ENCODE data around the gene FBXO2. TPM values are rescaled to one million over a fixed set of nuclear protein-coding genes. Genes with fewer than 3 reads are reported as not detected.

The FBXO2 gene
- total RNA-seq, 1 donor from 2014 or later, result 64.0 TPM

DNA sequence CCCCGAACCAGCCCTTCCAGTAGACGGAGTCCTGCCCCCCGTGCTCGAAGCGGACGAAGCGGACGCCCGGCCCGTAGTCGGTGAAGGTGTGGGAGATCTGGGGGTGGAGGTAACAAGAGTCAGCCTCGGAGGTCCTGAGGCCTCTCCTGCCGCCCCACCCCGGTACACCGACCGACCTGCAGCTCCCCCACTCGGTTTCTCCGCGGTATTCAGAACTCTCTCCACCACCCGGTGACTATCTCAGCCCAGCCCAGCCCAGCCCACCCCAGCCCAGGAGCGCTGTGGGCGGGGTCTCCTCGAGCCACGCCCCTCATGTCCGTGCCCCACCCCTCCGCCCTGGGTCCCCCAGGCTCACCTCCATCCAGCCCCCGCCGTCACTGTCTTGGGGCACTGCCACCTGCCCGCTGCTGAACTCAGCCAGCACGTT lies 5.5 kb downstream of the FBXO2 start:
- no peak for FAIRE-seq

DNA sequence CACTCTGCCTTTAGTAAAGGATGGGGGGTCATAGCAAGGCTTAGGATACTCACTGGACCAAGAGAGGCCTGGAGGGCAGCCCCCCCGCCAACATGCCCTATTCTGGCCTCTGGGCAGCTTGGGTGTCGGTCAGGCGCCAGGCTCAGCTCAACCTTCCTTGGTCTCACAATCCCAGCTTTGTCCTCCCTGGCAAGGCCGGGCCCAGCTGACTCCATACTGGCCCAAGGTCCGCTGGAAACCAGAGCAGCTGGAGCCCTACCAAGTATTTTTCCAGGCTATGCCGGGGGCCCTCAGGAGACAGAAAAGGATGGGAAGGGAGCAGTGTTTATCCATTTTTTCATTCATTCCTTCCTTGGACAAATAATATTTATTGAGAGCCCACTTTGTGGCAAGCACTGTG lies 6.2 kb downstream of the FBXO2 start:
- Histone ChIP-seq H2AFZ (ENCODE audit: low read depth, low read length) (no peak overlapping the region), H4K20me1 (ENCODE audit: insufficient read depth, low read length) (peaks cover 5% of the 10 kb centered on the region), H3K36me3 (ENCODE audit: insufficient read depth, low read length) (no peaks in the 10 kb centered on the region), H3K27me3 (ENCODE audit: insufficient read depth, low read length) (peaks cover 22% of the 10 kb centered on the region), H3K4me1 (ENCODE audit: insufficient read depth, low read length) (peaks cover 3% of the 10 kb centered on the region), H3K4me2 (ENCODE audit: low read length) (no peak overlapping the region), H3K27ac (ENCODE audit: low read depth, low read length) (no peak overlapping the region), H3K9me3 (ENCODE audit: insufficient read depth, low read depth, low read length) (no peaks in the 10 kb centered on the region), H3K4me3 (ENCODE audit: insufficient read depth, low read depth, low read length) (no peak overlapping the region), H3K9ac (ENCODE audit: low read length) (no peak overlapping the region), H3K79me2 (ENCODE audit: insufficient read depth, low read length) (no peaks in the 10 kb centered on the region)
- peaks cover 13% of the 10 kb centered on the region for H3K27me3 Mint-ChIP-seq (ENCODE audit: low read depth, unreplicated experiment)
- no peak overlapping the region for H3K27ac Mint-ChIP-seq (ENCODE audit: unreplicated experiment)
- no peak for FAIRE-seq
- H3K36me3 Mint-ChIP-seq (ENCODE audit: low read depth, unreplicated experiment), result no peaks in the 10 kb centered on the region
- peaks cover 3% of the 10 kb centered on the region for H3K4me1 Mint-ChIP-seq (ENCODE audit: low read depth, unreplicated experiment)
- no peak overlapping the region for H3K4me3 Mint-ChIP-seq (ENCODE audit: unreplicated experiment)
- no peaks in the 10 kb centered on the region for H3K9me3 Mint-ChIP-seq (ENCODE audit: unreplicated experiment)
- no peak for TF ChIP-seq EZH2 (IDR thresholded peaks at IDR 0.05; ENCODE audit: insufficient read depth, low read length)
- TF ChIP-seq CTCF (IDR thresholded peaks at IDR 0.05; ENCODE audit: insufficient read depth, low read depth, low read length), result no peak
- DNase-seq (ENCODE audit: low read depth), result no peak

More for the DNA sequence above, 5.5 kb downstream of the FBXO2 start:
- H2AFZ ChIP-seq (ENCODE audit: low read depth, low read length), result no peak overlapping the region
- peak overlapping the region; percentile 15 for H3K4me2 ChIP-seq (ENCODE audit: low read length)
- Mint-ChIP-seq H3K9me3 (ENCODE audit: unreplicated experiment) (no peaks in the 10 kb centered on the region), H3K27me3 (ENCODE audit: low read depth, unreplicated experiment) (peaks cover 13% of the 10 kb centered on the region), H3K36me3 (ENCODE audit: low read depth, unreplicated experiment) (no peaks in the 10 kb centered on the region), H3K4me1 (ENCODE audit: low read depth, unreplicated experiment) (peaks cover 3% of the 10 kb centered on the region), H3K27ac (ENCODE audit: unreplicated experiment) (no peak overlapping the region), H3K4me3 (ENCODE audit: unreplicated experiment) (no peak overlapping the region)
- H3K27me3 ChIP-seq (ENCODE audit: insufficient read depth, low read length), result peaks cover 19% of the 10 kb centered on the region
- H3K4me3 ChIP-seq (ENCODE audit: insufficient read depth, low read depth, low read length), result no peak overlapping the region
- no peaks in the 10 kb centered on the region for H3K36me3 ChIP-seq (ENCODE audit: insufficient read depth, low read length)
- peaks cover 5% of the 10 kb centered on the region for H3K4me1 ChIP-seq (ENCODE audit: insufficient read depth, low read length)
- H3K79me2 ChIP-seq (ENCODE audit: insufficient read depth, low read length), result no peaks in the 10 kb centered on the region
- H4K20me1 ChIP-seq (ENCODE audit: insufficient read depth, low read length), result peaks cover 5% of the 10 kb centered on the region
- TF ChIP-seq EZH2 (IDR thresholded peaks at IDR 0.05; ENCODE audit: insufficient read depth, low read length) (no peak), CTCF (IDR thresholded peaks at IDR 0.05; ENCODE audit: insufficient read depth, low read depth, low read length) (no peak)
- no peak for DNase-seq (ENCODE audit: low read depth)
- no peak overlapping the region for H3K9ac ChIP-seq (ENCODE audit: low read length)
- no peak overlapping the region for H3K27ac ChIP-seq (ENCODE audit: low read depth, low read length)
- H3K9me3 ChIP-seq (ENCODE audit: insufficient read depth, low read depth, low read length), result no peaks in the 10 kb centered on the region

- no peak overlapping the region for H3K4me3 ChIP-seq (ENCODE audit: insufficient read depth, low read depth, low read length)
- DNase-seq (ENCODE audit: low read depth) (no peak), FAIRE-seq (no peak)
- no peaks in the 10 kb centered on the region for H3K9me3 ChIP-seq (ENCODE audit: insufficient read depth, low read depth, low read length)
- H3K4me2 ChIP-seq (ENCODE audit: low read length), result no peak overlapping the region
- no peak overlapping the region for H3K27ac ChIP-seq (ENCODE audit: low read depth, low read length)
- peaks cover 20% of the 10 kb centered on the region for H3K27me3 ChIP-seq (ENCODE audit: insufficient read depth, low read length)
- Mint-ChIP-seq H3K4me3 (ENCODE audit: unreplicated experiment) (no peak overlapping the region), H3K27ac (ENCODE audit: unreplicated experiment) (no peak overlapping the region), H3K4me1 (ENCODE audit: low read depth, unreplicated experiment) (peaks cover 3% of the 10 kb centered on the region), H3K36me3 (ENCODE audit: low read depth, unreplicated experiment) (peaks cover under 1% of the 10 kb centered on the region), H3K27me3 (ENCODE audit: low read depth, unreplicated experiment) (peaks cover 16% of the 10 kb centered on the region), H3K9me3 (ENCODE audit: unreplicated experiment) (no peaks in the 10 kb centered on the region)
- peaks cover 3% of the 10 kb centered on the region for H3K4me1 ChIP-seq (ENCODE audit: insufficient read depth, low read length)
- no peak overlapping the region for H3K9ac ChIP-seq (ENCODE audit: low read length)
- H3K79me2 ChIP-seq (ENCODE audit: insufficient read depth, low read length), result no peaks in the 10 kb centered on the region
- H4K20me1 ChIP-seq (ENCODE audit: insufficient read depth, low read length), result peaks cover 5% of the 10 kb centered on the region
- no peaks in the 10 kb centered on the region for H3K36me3 ChIP-seq (ENCODE audit: insufficient read depth, low read length)
- H2AFZ ChIP-seq (ENCODE audit: low read depth, low read length), result no peak overlapping the region
- no peak for TF ChIP-seq CTCF (IDR thresholded peaks at IDR 0.05; ENCODE audit: insufficient read depth, low read depth, low read length)
Observed at GRCh38 chr1:11647333-11647732, 6.9 kb downstream of the FBXO2 start.

Measured in astrocyte (in vitro differentiated cells and primary cell).